ENCODE results near the gene ATP5F1E.

The ATP5F1E gene

DNA sequence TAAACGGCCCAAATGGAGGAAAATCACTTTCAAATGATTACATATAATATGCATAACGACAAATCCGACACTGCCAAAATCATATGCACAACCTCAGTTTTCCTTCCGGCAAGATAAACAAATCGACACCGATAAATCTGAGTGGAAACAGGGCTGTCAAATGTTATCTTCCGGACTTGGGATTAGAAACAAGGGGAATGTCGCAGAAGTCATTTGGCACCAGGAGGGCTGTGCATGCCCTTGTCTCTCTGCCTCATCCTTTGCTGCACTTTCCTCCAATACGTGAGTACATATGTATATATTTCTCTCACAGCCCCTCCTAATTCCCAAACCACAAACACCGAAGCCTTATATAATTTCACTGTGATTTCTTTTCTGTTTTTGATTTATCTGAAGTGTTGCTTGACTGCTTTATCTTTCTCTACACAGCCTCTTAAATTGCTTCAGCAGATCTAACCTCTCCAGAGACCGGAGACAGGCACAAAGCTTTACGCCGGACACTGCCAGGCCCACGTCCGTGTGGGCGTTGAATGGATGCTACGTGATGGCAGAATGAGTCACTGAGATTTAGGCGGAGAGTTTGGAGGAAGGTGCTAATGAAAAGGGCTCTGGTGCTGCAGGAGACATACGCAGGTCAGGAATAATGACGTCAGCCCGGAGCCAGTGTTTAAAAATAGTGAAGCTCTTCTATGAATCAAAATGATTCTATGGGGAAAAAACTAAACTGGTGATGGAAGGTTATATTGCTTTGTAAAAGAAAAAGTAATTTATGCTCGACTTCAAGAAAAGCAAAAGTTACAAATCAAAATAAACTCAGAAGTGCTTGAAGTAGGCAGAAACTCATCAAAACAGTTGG is 31.5 kb upstream of the ATP5F1E start (continued):
- TF ChIP-seq KLF9 (tag by site-specific recombination; IDR thresholded peaks at IDR 0.05; ENCODE audit: low read depth), result peak; percentile 73; the same call in 1 of the 2 replicates
- no peak for TF ChIP-seq ZNF514 (tag by site-specific recombination; IDR thresholded peaks at IDR 0.05)
- TF ChIP-seq SCRT1 (tag by site-specific recombination; IDR thresholded peaks at IDR 0.05; ENCODE audit: borderline replicate concordance), result no peak
- TF ChIP-seq ZNF426 (tag by site-specific recombination; IDR thresholded peaks at IDR 0.05), result no peak
- TF ChIP-seq ZNF658 (tag by site-specific recombination; IDR thresholded peaks at IDR 0.05), result no peak
- no peak for TF ChIP-seq ZNF555 (tag by site-specific recombination; conservative IDR thresholded peaks at IDR 0.05)
- TF ChIP-seq, protein P1, sequence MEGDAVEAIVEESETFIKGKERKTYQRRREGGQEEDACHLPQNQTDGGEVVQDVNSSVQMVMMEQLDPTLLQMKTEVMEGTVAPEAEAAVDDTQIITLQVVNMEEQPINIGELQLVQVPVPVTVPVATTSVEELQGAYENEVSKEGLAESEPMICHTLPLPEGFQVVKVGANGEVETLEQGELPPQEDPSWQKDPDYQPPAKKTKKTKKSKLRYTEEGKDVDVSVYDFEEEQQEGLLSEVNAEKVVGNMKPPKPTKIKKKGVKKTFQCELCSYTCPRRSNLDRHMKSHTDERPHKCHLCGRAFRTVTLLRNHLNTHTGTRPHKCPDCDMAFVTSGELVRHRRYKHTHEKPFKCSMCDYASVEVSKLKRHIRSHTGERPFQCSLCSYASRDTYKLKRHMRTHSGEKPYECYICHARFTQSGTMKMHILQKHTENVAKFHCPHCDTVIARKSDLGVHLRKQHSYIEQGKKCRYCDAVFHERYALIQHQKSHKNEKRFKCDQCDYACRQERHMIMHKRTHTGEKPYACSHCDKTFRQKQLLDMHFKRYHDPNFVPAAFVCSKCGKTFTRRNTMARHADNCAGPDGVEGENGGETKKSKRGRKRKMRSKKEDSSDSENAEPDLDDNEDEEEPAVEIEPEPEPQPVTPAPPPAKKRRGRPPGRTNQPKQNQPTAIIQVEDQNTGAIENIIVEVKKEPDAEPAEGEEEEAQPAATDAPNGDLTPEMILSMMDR (tag by site-specific recombination; IDR thresholded peaks at IDR 0.05), result no peak
- TF ChIP-seq ZNF549 (tag by site-specific recombination; IDR thresholded peaks at IDR 0.05), result no peak
- no peak for TF ChIP-seq OSR2 (tag by site-specific recombination; IDR thresholded peaks at IDR 0.05)
- TF ChIP-seq, protein P2, sequence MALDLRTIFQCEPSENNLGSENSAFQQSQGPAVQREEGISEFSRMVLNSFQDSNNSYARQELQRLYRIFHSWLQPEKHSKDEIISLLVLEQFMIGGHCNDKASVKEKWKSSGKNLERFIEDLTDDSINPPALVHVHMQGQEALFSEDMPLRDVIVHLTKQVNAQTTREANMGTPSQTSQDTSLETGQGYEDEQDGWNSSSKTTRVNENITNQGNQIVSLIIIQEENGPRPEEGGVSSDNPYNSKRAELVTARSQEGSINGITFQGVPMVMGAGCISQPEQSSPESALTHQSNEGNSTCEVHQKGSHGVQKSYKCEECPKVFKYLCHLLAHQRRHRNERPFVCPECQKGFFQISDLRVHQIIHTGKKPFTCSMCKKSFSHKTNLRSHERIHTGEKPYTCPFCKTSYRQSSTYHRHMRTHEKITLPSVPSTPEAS (tag by site-specific recombination; IDR thresholded peaks at IDR 0.05), result no peak
- TF ChIP-seq, protein P3, sequence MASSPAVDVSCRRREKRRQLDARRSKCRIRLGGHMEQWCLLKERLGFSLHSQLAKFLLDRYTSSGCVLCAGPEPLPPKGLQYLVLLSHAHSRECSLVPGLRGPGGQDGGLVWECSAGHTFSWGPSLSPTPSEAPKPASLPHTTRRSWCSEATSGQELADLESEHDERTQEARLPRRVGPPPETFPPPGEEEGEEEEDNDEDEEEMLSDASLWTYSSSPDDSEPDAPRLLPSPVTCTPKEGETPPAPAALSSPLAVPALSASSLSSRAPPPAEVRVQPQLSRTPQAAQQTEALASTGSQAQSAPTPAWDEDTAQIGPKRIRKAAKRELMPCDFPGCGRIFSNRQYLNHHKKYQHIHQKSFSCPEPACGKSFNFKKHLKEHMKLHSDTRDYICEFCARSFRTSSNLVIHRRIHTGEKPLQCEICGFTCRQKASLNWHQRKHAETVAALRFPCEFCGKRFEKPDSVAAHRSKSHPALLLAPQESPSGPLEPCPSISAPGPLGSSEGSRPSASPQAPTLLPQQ (tag by site-specific recombination; IDR thresholded peaks at IDR 0.05), result no peak
- no peak for TF ChIP-seq ZNF626 (tag by site-specific recombination; IDR thresholded peaks at IDR 0.05)

DNA sequence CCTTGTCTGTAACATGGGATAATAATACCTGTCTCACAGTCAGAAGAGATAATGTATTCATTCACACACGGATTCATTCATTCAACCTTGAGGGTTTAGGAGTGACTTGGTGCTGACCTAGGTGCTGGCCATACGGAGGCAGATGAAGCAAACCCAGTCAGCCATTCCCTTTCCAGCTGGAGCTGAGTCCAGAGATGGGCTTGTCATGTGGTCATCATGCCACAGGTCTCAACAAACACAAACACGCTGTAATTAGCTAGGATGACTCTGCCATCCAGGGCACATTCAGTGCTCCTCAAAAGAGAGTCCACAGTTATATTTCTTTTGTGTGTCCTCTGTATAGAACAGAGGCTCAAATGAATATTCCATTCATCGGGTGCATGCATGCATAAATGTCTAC is 29.9 kb upstream of the ATP5F1E start:
- ChIA-PET CTCF (interaction anchor here (0.6 to 1.3 kb wide), 2 partner anchors 26 to 342 kb away, joined by 3 to 7 read pairs; no protein-coding TSS in a partner anchor), POLR2A (no interaction called here)
- Histone ChIP-seq H3K36me3 (ENCODE audit: control insufficient read depth in 2 of 2, insufficient read depth in 1 of 2, low read length in 2 of 2) (no peaks in the 10 kb centered on the region), H3K4me1 (ENCODE audit: control insufficient read depth, insufficient read depth, low read length) (peaks cover 11% of the 10 kb centered on the region; the same call in 1 of the 2 replicates), H3K4me3 (ENCODE audit: low read depth, low read length) (no peak overlapping the region), H3K27ac (ENCODE audit: extremely low read depth, low read depth, low read length) (no peak overlapping the region), H3K9me3 (ENCODE audit: control insufficient read depth, insufficient read depth, low read depth, low read length) (no peaks in the 10 kb centered on the region)
- no peak for TF ChIP-seq ZNF341 (tag by site-specific recombination; IDR thresholded peaks at IDR 0.05; ENCODE audit: low read depth)
- TF ChIP-seq, protein P4, sequence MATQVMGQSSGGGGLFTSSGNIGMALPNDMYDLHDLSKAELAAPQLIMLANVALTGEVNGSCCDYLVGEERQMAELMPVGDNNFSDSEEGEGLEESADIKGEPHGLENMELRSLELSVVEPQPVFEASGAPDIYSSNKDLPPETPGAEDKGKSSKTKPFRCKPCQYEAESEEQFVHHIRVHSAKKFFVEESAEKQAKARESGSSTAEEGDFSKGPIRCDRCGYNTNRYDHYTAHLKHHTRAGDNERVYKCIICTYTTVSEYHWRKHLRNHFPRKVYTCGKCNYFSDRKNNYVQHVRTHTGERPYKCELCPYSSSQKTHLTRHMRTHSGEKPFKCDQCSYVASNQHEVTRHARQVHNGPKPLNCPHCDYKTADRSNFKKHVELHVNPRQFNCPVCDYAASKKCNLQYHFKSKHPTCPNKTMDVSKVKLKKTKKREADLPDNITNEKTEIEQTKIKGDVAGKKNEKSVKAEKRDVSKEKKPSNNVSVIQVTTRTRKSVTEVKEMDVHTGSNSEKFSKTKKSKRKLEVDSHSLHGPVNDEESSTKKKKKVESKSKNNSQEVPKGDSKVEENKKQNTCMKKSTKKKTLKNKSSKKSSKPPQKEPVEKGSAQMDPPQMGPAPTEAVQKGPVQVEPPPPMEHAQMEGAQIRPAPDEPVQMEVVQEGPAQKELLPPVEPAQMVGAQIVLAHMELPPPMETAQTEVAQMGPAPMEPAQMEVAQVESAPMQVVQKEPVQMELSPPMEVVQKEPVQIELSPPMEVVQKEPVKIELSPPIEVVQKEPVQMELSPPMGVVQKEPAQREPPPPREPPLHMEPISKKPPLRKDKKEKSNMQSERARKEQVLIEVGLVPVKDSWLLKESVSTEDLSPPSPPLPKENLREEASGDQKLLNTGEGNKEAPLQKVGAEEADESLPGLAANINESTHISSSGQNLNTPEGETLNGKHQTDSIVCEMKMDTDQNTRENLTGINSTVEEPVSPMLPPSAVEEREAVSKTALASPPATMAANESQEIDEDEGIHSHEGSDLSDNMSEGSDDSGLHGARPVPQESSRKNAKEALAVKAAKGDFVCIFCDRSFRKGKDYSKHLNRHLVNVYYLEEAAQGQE (tag by site-specific recombination; IDR thresholded peaks at IDR 0.05), result peak; percentile 79
- TF ChIP-seq, protein P5, sequence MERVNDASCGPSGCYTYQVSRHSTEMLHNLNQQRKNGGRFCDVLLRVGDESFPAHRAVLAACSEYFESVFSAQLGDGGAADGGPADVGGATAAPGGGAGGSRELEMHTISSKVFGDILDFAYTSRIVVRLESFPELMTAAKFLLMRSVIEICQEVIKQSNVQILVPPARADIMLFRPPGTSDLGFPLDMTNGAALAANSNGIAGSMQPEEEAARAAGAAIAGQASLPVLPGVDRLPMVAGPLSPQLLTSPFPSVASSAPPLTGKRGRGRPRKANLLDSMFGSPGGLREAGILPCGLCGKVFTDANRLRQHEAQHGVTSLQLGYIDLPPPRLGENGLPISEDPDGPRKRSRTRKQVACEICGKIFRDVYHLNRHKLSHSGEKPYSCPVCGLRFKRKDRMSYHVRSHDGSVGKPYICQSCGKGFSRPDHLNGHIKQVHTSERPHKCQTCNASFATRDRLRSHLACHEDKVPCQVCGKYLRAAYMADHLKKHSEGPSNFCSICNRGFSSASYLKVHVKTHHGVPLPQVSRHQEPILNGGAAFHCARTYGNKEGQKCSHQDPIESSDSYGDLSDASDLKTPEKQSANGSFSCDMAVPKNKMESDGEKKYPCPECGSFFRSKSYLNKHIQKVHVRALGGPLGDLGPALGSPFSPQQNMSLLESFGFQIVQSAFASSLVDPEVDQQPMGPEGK (tag by site-specific recombination; IDR thresholded peaks at IDR 0.05), result no peak

All from HEK293 (cell line).